Iris pigment epithelial cell (primary cell): Measurements from ENCODE around the gene TRIM7.
A peak's percentile ranks its signal among the peaks of the same experiment; 100 is the strongest.
"Not testable (repeated sequence)": the region's sequence is repeated elsewhere in the genome, so short reads cannot be mapped to it uniquely, and the experiment has no call there.

Experiments
- DNase-seq: peaks from one replicate; pipeline ENCODE4 v3.0.0-alpha.2; 2011; ENCODE audit warnings: low read depth

The TRIM7 gene

DNA sequence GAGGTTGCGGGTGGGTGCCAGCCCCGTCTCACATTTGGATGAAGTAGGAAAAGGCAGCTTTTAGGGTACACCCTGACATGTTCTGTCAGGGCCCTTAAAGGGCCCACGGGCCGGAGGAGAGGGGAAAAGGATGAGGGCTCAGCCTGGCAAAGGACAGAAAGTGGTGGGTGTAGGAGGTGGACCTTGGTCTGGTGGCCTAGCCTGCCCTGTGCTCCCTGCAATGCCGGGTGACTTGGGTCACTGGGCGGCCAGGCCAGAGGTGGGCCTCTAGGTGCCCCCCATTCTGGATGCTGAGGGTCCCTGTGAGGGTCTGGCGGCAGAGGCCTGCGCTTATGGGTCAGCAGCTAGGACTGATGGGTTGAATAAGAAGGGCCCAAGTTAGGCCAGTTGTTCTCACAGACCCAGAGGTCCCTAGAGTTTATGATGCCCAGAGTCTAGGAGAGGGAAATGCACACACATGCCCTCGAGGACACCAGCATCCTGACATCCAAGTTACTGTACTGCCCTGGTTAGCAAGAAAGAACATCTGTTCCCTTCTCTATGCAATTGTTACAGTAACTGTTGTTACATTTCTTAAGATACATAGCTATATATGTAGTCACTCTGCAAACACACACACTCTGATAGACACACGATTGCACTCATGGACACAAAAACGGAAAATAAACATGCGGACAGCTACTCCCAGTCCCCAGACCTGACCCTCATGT is 12.5 kb downstream of the TRIM7 start:
- DNase-seq, result no peak

DNA sequence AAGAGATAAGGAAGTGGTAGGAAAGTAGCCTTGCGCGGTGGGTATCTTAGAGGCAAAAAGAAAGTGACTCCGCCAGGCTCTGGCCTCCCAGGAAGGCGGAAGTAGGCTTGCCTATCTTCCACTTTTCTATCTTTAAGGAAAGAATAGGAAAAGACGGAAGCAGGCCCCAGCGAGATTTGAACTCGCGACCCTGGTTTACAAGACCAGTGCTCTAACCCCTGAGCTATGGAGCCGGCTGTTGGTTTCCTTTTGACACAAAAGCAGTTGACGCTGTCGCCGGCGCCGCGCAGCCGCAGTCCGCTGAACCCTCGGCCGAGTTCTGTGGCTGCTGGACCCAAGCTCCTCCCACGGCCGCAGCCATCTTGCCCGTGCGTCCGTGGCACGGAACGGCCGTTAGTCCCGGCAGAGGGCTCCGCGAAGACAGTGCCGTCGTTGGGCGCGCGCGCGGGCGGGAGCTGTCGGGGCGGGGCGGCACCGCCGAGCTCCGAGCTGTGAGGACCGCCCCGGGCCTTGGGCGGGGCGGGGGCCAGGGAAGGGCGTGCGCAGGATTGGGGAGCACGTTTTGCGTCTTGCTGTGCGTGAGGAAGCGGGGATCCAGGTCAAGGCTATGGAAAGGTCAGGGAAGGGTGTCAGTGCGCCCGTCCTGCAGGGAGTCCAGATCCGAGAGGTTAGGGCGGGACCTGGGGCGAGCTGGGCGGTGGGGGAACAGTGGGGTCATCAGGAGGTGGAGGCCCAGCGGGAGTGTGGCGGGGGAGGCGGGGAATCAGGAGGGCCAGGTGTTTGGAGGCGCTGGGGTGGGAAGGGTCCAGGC is 13.3 kb downstream of the TRIM7 start:
- DNase-seq, result peak; percentile 94

DNA sequence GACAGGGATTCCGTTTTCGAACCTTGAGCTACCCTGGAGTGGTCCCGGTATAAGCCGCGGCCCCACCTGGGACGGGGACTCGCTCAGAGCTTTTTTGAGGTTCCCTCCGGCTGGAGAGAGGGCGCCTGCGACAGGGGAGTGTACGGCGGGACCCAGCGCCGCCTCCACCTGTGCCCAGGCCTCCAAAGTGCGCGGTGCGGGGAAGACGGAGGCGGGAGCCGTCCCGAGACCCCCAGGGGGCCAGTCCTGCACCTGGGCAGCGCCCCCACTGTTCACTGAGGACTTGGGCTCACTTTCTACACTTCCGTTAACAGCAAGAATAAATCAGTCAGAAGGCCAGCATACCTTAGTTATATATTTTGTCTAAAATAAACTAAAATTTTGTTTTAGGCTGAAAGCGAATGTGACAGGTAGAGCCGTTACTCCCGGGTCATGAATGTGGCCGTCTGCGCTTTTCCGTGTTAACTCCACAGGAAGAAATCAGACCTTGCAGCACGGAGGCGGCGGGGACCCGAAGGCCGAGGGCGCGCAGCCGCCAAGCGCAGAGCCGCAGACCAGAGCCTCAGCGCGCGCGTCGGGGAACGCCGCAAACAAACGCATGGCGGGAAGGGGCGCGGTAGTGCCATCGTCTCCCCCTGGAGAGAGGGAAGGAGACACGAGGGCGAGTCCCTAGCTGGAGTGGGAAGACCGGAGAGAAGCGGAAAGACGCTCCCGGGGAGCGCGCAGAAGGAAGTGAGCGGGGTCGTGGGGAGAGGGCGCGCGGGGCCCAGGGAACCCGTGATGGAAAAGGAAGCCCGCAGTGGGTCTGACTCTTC is 14.1 kb downstream of the TRIM7 start:
- DNase-seq, result peak; percentile 62

DNA sequence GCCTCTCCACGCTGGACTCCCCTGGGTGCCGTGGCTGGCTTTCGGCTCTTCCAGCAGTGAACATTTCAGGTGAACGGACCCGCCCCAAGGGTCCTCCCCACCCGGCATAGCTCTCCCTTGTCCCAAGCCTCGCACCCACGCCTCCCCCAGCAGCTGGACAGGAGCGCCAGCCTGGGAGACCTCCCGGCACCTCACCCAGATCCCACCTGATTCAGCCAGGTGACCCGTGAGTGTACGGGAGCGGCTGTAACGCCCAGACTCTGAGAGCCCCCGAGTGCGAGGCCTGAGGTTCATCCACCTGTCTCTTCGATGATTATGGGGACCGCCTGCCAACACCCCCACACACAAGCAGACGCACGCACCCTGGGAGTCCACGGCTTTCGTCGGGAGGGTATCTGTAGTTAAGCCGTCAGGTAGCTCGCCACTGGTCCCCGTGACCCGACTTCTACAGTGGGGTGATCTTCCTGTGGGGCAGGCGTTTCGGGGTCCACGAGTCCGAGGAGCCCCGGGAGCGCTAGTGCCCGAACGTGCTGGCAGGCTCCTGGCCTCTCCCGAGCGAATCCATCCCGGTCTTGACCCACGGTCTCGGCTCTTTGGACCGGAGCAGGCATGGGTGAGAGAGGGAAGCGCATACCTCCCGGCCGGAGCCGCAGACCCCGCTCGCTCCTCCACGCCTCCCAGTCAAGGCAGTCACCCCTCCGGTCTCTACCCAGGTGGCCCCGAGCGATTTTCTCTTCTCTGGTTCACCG is 14.9 kb downstream of the TRIM7 start:
- DNase-seq, result no peak

DNA sequence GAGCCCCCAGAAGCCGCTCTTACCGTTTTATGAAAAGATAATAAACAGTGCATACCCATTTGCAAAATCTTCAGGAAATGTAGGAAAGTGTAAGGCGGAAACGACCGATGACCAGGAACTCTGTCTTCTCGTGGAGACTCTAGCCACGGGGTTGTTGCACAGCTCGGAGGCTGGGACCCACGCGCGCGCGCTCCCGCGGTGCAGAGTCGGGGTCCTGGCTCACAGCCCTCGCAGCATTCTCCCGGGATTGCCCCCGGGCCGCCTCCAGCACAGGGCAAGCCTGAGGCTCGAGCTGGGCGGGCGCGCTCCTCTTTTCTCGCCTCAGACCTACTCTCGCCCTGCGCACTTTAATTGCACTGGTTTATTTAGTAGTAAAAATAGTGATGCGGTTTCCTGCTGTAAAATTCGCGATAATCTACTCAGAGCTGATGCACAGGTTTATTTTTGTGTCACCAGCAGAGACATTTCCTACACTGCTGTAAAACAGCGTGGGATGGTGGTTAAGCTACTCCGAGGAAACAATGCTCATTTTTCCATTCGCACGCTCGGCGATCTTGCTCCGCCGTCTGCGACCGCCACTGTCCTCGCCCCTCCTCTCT is 15.5 kb downstream of the TRIM7 start:
- DNase-seq, result peak; percentile 54

DNA sequence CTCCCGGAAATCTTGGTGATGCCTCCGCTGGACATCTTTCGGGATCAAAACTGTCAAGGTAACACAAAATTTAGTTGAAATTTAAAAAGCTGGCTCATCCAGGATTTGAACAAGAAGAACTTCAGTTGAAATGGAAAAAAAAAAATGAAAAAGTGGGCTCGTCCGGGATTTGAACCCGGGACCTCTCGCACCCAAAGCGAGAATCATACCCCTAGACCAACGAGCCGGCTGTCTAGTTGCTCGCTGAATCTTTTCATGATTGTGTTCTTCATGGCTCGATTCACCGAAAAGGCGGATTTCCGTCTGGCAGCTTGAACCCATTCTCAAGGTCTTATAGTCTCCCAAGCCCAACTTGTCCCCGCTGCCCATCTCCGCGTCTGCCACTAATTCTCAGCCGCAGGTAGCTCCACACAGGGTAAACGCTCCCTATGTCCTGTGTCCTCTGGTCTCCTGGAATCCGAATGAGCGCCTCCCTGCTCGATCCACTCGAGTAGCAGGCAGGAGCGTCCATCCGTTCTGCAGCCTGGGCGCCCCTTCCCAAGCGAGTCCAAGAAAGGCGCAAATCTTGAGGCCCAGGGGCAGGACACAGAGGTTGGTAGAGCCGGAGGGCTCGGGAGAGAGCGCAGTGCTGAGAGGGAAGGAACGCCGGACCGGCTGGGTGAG is 16.2 kb downstream of the TRIM7 start:
- peak; percentile 54 for DNase-seq

DNA sequence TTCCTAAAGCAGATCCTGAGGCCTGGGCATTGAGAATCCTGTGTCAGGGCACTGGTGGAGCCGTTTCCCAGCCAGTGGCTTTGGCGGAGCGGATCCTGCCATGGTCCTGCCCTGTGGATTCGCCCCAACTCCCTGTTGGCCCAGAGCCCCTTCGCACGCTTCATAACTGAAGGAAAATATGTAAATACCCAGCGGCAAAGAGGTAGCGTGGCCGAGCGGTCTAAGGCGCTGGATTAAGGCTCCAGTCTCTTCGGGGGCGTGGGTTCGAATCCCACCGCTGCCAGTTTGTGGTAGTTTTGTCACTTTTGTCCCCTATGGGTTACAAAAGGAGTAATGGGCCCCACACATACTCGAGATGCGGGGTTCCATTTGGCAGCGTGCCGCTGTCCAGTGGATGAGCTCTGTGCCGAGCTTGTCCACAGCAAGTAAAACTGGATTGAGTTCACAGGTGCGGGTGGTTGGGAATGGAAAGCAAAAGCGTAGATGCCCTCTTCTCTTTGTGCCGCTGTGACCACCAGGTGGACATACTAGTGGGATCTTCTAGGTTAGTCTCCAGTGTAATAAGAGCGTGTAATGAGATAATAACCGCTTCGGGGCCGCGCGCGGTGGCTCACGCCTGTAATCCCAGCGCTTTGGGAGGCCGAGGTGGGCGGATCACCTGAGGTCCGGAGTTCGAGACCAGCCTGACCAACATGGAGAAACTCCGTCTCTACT is 17.3 kb downstream of the TRIM7 start:
- DNase-seq, result peak; percentile 79

DNA sequence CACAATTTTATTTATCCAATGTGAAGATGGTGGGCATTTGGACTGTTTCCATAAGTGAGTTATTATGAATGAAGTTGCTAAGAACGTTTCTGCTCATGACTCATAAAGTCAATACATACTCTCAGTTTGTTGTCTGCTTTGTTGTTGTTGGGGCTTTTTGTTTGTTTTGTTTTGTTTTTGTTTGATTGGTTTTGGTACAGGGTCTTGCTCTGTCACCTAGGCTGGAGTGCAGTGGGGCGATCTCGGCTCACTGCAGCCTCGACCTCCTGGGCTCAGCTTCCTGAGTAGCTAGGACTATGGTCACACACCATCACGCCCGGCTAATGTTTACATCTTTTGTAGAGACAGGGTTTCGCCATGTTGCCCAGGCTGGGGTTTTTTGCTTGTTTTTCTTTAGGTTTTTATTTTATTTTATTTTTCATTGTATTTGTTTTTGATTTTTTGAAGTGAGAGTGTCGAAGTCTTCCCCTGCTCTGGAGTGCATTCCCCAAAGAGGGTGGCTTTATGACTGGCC is 18.0 kb downstream of the TRIM7 start:
- no peak for DNase-seq

DNA sequence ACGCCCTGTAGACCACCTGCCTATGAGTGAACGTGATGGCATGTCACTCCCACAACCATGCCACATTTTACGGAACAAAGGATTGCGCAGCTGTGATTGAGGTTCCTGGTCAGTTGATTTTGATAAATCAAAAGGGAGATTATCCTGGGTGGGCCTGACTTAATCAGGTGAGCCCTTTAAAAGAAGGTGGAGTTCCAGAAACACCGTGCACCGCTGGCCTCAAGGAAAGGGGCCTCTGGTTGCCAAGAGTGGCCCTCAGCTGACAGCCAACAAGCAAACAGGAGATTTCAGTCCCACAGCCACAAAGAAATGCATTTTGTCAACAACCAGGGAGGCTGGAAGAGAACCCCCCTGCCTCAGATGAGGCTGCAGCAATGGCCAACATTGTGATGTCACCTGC is 19.0 kb downstream of the TRIM7 start:
- DNase-seq, result no peak

DNA sequence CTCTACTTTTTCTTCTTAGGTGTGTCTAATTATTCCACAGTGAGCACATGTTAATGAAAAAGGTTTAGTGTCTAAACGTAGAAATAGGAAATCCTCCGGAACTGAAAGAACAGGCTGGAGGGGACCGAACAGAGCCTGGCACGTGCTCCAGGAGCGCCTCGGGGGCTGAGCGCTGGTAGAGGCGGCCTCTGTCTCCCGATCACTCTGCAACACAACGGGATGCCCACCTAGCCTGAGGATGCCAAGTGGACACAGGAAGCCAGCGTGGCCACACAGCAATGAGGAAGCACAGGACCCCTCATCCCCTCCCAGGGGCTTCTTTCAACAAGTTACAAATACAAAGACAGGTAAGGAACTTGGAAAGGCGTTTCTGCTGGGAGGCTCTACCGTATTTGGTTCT is 19.4 kb downstream of the TRIM7 start:
- no peak for DNase-seq

DNA sequence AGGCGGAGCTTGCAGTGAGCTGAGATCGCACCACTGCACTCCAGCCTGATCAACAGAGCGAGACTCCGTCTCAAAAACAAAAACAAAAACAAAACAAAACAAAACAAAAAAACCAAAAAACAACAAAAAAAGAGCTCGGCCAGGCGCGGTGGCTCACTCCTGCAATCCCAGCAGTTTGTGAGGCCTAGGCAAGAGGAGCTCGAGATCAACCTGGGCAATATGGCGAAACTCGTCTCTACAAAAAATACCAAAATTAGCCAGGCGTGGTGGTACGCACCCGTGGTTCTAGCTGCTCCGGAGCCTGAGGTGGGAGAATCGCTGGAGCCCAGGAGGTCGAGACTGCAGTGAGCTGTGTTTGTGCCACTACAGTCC is 20.2 kb downstream of the TRIM7 start:
- DNase-seq, result no peak

DNA sequence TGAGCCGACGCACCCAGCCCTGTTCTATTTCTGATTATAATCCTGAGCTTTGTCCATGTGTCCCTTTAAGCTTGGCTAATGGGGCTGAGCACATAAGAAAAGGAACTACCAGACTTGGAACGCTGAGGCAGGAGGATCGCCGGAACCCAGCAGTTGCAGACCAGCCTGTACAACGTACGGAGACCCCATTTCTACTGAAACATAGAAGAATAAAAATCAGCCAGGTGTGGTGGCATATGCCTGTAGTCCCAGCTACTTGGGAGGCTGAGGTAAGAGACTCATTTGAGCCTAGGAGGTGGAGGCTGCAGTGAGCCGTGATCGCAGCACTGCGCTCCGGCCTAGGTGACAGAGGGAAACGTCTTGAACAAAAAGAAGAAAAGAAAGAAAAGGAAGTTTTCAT is 22.3 kb downstream of the TRIM7 start:
- DNase-seq, result no peak

DNA sequence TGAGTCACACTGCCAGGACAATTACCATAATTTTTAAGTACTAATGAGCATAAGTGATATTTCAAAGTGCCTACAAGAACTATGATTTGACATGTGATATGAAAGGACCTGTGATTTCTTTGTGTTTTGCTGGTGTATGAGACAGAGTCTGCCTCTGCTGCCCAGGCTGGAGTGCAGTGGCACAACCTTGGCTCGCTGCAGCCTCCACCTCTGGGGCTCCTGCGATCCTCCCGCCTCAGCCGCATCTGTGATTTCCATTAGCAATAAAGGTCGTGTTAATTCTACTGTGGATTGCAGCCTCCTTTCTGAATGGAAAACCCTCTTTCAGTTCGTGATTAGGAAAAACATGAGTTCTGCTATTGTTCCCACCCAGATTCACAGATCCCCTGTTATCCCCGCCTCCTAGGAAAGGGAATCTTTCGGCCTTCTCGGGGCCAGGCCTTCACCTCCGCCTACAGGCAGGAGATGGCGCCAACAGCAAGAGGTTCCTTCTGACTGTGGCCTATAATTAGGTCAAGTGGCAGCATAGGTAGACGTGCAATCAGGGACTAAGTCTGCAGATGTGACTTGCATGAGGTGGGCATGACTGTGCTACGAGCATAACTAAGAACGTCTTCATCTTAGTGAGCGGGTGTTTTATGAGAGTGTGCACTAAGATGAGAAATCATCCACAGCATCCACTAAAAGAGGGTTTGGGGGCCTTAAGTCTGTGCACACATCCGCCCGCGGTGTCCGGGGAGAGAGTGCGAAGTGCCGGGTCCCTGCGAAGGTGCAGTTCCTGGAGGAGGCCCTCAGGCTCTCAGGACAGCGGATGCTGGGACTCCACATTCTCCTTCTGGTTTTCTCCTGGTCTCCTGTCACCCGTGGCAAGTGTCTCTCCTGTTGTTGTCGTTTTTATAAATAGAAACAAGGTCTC is 23.1 kb downstream of the TRIM7 start:
- DNase-seq, result peak; percentile 78

DNA sequence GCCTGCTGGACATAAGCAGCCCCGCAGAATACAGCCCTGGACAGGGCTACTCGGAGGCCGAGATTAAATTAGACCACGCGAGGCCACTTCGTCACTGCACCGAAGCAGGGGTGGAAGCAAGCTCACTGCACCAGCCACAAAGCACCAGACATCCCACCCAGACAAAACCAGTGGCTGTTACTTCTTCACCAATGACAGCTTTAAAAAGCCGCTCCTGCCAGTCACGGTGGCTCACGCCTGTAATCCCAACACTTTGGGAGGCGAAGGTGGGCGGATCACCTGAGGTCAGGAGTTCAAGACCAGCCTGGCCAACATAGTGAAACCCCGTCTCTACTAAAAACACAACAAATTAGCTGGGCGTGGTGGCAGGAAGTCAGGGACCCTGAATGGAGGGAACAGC is 27.4 kb downstream of the TRIM7 start:
- not testable (repeated sequence) for DNase-seq

DNA sequence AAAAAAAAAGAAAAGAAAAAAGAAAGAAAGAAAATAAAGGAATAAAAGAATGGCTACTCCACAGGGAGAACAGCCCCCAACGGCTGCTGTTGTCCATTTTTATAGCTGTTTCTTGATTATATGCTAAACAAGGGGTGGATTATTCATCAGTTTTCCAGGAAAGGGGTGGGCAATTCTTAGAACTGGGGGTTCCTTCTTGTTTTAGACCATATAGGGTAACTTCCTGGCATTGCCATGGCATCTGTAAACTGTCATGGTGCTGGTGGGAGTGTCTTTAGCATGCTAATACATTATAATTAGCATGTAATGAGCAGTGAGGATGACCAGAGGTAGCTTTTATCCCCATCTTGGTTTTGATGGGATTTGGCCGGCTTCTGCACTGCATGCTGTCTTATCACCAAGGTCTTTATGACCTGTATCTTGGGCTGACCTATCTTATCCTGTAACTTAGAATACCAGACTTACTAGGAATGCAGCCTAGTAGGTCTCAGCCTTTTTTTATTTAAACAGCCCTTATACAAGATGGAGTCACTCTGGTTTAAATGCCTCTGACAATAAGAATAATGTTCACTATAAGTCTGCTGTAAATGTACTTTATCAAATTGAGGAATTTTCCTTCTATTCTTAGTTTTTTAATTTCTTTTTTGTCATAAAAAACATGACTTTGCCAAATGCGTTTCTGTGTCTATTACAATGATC is 28.6 kb downstream of the TRIM7 start:
- no peak for DNase-seq

DNA sequence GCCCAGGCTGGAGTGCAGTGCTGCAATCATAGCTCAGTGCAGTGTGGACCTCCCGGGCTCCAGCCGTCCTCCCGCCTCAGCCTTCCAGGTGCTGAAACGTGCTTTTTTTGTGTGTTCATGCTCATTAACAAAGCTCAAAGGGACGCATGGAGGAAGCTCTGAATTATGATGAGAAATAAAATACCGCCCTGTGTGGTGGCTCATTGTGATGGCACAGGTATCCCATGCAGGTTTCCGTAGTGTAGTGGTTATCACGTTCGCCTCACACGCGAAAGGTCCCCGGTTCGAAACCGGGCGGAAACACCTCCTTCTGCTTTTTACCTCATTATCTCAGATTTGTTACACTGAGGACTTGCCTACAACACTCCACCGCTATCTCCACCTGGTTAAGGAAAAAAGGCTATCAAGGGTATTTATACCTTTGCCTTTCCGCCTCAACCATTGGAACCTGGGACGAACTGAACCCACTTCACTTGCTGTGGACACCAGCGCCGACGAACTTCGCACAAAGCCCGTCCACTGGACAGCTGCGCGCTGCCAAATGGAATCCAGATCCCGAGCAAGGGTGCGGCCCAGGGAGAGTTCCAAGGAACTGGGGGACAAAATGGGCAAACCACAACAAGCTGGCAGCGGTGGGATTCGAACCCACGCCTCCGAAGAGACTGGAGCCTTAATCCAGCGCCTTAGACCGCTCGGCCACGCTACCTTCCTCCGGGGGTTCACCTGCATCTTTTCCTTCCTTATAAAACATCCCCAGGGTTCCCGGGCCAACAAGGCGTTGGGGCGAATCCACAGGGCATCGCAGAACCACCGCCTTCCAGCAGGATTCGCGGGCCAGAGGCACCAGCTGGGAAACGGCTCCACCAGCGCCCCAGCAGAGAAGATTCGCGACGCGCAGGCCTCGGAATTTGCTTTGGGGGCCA is 31.3 kb downstream of the TRIM7 start:
- DNase-seq, result peak; percentile 91

DNA sequence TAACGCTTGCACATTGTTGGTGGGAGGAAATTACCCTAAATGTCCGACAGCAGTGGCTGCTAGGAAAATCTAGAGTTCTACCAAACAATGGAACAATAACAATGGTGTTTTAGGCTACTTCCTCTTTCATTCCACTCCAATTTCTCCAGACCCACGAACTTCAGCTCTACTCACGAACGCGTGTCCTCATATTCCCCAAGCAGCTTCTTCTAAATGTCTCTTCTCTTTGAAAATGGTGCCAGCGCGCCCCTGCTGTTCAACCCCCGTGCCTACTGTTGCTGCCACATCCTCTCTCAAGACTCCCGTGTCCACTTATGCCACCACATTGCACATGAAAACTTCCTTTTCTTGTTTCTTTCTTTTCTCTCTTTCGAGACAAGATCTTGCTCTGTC is 32.0 kb downstream of the TRIM7 start:
- no peak for DNase-seq
